T-cell (primary cell): ENCODE results near the gene TAOK1. TPM values are rescaled to one million over a fixed set of nuclear protein-coding genes. Genes with fewer than 3 reads are reported as not detected.

ENCODE experiments used
- ATAC-seq, 4 experiments: fragments of 200-7000 bp in 3 of 4; fragments of 150-1000 bp in 1 of 4; cut with Tn5 transposase; replicated peaks in 1 of 4; 1 replicate in 3 of 4; 2 replicates in 1 of 4; pipeline ENCODE4 v1.10.0; 2021; ENCODE audit warnings: moderate library complexity in 3 of 4, mild to moderate bottlenecking in 2 of 4, moderate number of reproducible peaks in 1 of 4
- CTCF ChIA-PET, 2 donors: fragments of 300-600 bp; sonication (Branson Sonifier 250); formaldehyde crosslinking; loops; one replicate each; lab custom pipeline; 2022; ENCODE audit warnings: antibody characterized with exemption in 2 of 2; lab: Charles Lee
- POLR2A ChIA-PET, 2 donors: fragments of 300-600 bp; sonication (Branson Sonifier 250); formaldehyde crosslinking; loops; one replicate each; lab custom pipeline; 2022; ENCODE audit warnings: antibody characterized with exemption in 2 of 2; lab: Charles Lee
- DNase-seq, 35 experiments: peaks; one replicate each; pipeline versions ENCODE4 v3.0.0 to v3.0.0-alpha.2; 2013 to 2023
- H3K27ac ChIP-seq: one replicate; pipeline ENCODE4 v1.5.1; 2013; ENCODE audit warnings: low read length
- H3K27me3 ChIP-seq, 2 experiments: replicated peaks in 1 of 2; 1 replicate in 1 of 2; 2 replicates in 1 of 2; pipeline versions ENCODE4 v1.6.1 to v1.7.0; 2013; ENCODE audit warnings: low read length in 1 of 2, mixed read lengths in 1 of 2; ENCODE audit not compliant: control insufficient read depth in 2 of 2, insufficient read depth in 2 of 2; ENCODE audit errors: extremely low read depth in 1 of 2
- H3K36me3 ChIP-seq, 2 donors: 1 replicate in 1 of 2; 2 replicates in 1 of 2; pipeline versions ENCODE4 v1.6.1 to v1.7.0; 2013; ENCODE audit warnings: low read length in 1 of 2; ENCODE audit not compliant: control insufficient read depth in 2 of 2, insufficient read depth in 1 of 2; ENCODE audit errors: extremely low read depth in 1 of 2
- H3K4me1 ChIP-seq, 2 experiments: 1 replicate in 1 of 2; 2 replicates in 1 of 2; pipeline versions ENCODE4 v1.6.1 to v1.7.0; 2013; ENCODE audit warnings: low read length in 2 of 2, mixed read lengths in 1 of 2; ENCODE audit not compliant: insufficient read depth in 2 of 2, control insufficient read depth in 1 of 2; ENCODE audit errors: extremely low read depth in 1 of 2
- H3K4me3 ChIP-seq, 2 donors: 1 replicate in 1 of 2; 2 replicates in 1 of 2; pipeline versions ENCODE4 v1.5.1 to v1.7.0; 2013; ENCODE audit warnings: mild to moderate bottlenecking in 2 of 2, low read length in 1 of 2, moderate library complexity in 1 of 2; ENCODE audit not compliant: control insufficient read depth in 1 of 2; ENCODE audit errors: extremely low read depth in 1 of 2
- H3K9me3 ChIP-seq: 2 replicates; pipeline ENCODE4 v1.7.0; 2013
- H3K27ac Mint-ChIP-seq, 2 donors: one replicate each; pipeline ENCODE4 v1.8.0; 2020 to 2021; ENCODE audit warnings: mild to moderate bottlenecking in 2 of 2, mixed read lengths in 2 of 2
- H3K27me3 Mint-ChIP-seq, 2 donors: one replicate each; pipeline ENCODE4 v1.8.0; 2021 to 2022; ENCODE audit warnings: mixed read lengths in 2 of 2
- H3K36me3 Mint-ChIP-seq: one replicate; pipeline ENCODE4 v1.8.0; 2021; ENCODE audit warnings: mixed read lengths
- H3K4me1 Mint-ChIP-seq, 3 donors: one replicate each; pipeline ENCODE4 v1.8.0; 2020 to 2022; ENCODE audit warnings: mixed read lengths in 3 of 3, mild to moderate bottlenecking in 1 of 3
- H3K4me3 Mint-ChIP-seq, 3 donors: one replicate each; pipeline ENCODE4 v1.8.0; 2020 to 2022; ENCODE audit warnings: mild to moderate bottlenecking in 3 of 3, mixed read lengths in 3 of 3, moderate library complexity in 3 of 3
- H3K9me3 Mint-ChIP-seq, 3 donors: one replicate each; pipeline ENCODE4 v1.8.0; 2020 to 2022; ENCODE audit warnings: mixed read lengths in 3 of 3
- WGBS: methylation state at CpG from one replicate; pipeline ENCODE4 v1.1.5; 2013; ENCODE audit warnings: missing lambda C conversion rate; ENCODE audit not compliant: insufficient coverage; 5-methylcytosine and 5-hydroxymethylcytosine counted together
- total RNA-seq, 35 experiments: library from RNA in 6 of 35; stranded (reverse) in 6 of 35; fragments of 120-200 nt in 1 of 35; gene quantifications; one replicate each; pipeline versions ENCODE4 v1.2.1 to v1.2.4 and lab custom pipeline; 2013 to 2026

The TAOK1 gene
- total RNA-seq, 5 donors from 2014 or later (not counting 1 experiment from before 2014, with no cell fraction given), result 57.7 to 63.4 (median 61.7) TPM

DNA sequence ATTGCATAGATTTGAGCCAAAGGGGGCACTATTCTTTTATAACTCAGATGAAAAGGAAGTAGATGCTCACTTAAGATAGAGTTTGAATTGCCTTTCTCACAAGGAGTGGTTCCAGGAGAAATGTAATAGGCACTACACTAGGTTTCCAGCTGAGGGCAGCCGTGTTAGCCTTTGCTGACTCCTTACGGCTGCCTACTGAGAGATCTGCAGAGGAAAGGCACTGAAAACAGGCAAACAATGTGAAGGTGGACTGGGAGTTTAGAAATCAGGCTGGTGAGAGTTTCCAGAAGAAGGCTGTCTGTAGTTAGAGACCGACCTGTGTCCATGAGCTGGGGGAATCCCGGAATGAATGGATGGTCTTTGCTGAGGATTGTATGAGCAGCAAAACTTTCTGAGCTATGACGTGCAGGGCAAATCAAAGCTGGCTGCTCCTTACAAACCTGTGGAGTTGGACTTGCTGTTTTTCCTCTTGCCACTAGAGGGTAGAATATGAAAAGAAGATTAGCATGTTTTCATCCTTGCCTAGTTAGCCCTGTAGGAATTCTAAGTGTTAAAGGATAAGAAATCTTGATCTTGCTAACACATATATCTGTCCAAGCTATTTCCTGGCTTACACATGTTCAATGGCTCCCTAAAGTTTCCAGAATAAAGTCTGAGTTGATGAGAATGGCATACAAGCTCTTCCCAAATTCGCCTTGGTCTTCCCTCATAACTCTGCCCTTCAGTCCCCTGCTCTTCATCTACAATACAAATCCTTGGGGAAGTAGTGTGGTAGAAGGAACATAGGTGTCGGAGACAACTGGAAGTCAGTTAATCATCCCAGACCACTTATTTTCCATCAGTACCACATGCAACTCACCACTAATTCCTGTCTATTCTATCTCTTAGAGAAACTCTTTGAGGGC lies 20.1 kb upstream of the TAOK1 start:
- no peaks in the 10 kb centered on the region for H3K9me3 ChIP-seq
- no peak overlapping the region for H3K4me3 ChIP-seq
- Mint-ChIP-seq H3K9me3 (no peaks in the 10 kb centered on the region), H3K27ac (no peak overlapping the region), H3K27me3 (no peaks in the 10 kb centered on the region), H3K4me3 (no peak overlapping the region), H3K4me1 (no peaks in the 10 kb centered on the region), H3K36me3 (no peaks in the 10 kb centered on the region)
- ChIA-PET CTCF (interaction anchor here (0.5 to 2.1 kb wide), 38 partner anchors 9 to 724 kb away, joined by 3 to 22 read pairs (median 4); partner anchors contain the start of genes NUFIP2 (in 1 of the 2) and SSH2 (in 1 of the 2)), POLR2A (interaction anchor here in 1 of 2 donors (1.0 kb wide), 1 partner anchor 8 kb away, joined by 3 read pairs; no protein-coding TSS in a partner anchor)
- ATAC-seq (peak; percentile 95 to 98 (median 97)), DNase-seq (peak; percentile 22 to 76 (median 46))
- no peaks in the 10 kb centered on the region for H3K36me3 ChIP-seq
- H3K27me3 ChIP-seq, result no peaks in the 10 kb centered on the region
- 0% methylated on average over 5 of the region's 7 CpGs for WGBS
- peaks cover 0 to 6% of the 10 kb centered on the region in 2 experiments for H3K4me1 ChIP-seq
- peak overlapping the region; percentile 54 for H3K27ac ChIP-seq

DNA sequence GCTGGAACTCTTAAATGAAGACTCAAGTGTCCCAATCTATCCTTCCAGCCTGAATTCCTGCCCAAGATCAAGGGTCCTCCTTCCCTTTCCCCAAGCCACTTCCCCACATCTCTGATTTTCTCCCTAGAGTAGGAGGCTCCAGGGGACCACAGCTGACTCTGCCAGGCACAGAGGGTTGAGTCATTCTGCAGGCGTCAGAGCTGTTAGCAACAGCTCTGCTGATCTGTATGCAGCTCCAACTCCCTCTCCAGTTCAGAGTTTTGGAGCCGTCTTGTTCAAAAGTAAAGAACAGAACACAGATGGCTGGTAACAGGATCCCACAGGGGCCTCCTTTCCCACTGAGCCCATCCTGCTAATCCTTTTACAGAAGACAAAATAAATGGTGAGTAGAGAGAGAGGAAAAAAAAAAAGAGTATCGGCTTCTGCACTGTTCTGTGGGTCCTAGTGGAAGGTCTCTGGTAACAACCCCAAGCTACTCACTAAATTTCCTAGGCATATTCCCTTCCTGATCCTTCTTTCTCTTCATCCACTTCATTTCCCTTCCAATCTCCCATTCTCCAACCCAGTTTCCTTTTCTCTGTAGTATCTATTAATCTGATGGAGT lies 13.4 kb upstream of the TAOK1 start:
- no peak for DNase-seq
- no peak for ATAC-seq
- POLR2A ChIA-PET, result no interaction called here
- Histone ChIP-seq H3K27ac (no peak overlapping the region), H3K9me3 (no peaks in the 10 kb centered on the region), H3K27me3 (peaks cover 0 to 3% of the 10 kb centered on the region in 2 experiments), H3K4me3 (no peak overlapping the region), H3K36me3 (no peaks in the 10 kb centered on the region), H3K4me1 (no peaks in the 10 kb centered on the region)
- Mint-ChIP-seq H3K4me1 (no peaks in the 10 kb centered on the region), H3K27ac (no peak overlapping the region), H3K36me3 (no peaks in the 10 kb centered on the region), H3K27me3 (peaks cover 0 to 8% of the 10 kb centered on the region in 2 donors), H3K4me3 (no peak overlapping the region), H3K9me3 (no peaks in the 10 kb centered on the region)
- WGBS, result 83% methylated on average over 1 of the region's 3 CpGs
- CTCF ChIA-PET, result interaction anchor here in 1 of 2 donors (0.7 kb wide), 1 partner anchor 515 kb away, joined by 3 read pairs; no protein-coding TSS in a partner anchor

DNA sequence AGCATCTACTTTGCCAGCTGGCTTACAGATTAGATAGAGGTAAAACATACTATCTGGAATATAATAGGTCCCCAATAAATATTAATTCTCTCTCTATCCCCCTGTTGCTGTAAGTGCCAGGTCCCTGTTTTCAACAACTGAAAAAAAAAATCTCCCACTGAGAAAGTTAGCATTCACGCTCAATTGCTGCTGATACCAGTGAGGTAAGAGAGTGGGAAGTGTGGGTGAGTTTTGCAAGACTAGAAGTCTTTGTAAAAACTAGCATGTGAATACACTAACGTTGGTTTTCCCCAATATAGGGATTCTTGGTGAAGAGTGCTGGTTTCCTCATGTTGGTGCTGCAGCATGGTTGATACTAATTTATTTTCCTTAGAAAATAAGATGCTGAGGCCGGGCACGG lies 11.7 kb upstream of the TAOK1 start:
- H3K4me1 Mint-ChIP-seq, result no peaks in the 10 kb centered on the region
- H3K27me3 Mint-ChIP-seq, result peaks cover 0 to 8% of the 10 kb centered on the region in 2 donors
- no peaks in the 10 kb centered on the region for H3K36me3 Mint-ChIP-seq
- H3K27ac ChIP-seq, result no peak overlapping the region
- H3K9me3 Mint-ChIP-seq, result no peaks in the 10 kb centered on the region
- ChIA-PET POLR2A (interaction anchor here (0.6 to 0.7 kb wide), 2 partner anchors 8 to 100 kb away, joined by 3 read pairs; no protein-coding TSS in a partner anchor), CTCF (interaction anchor here in 1 of 2 donors (0.6 to 0.7 kb wide), 2 partner anchors 8 to 18 kb away, joined by 3 to 6 read pairs; no protein-coding TSS in a partner anchor)
- no peak overlapping the region for H3K27ac Mint-ChIP-seq
- H3K4me3 ChIP-seq, result no peak overlapping the region
- H3K4me1 ChIP-seq, result no peaks in the 10 kb centered on the region
- ATAC-seq (no peak), DNase-seq (no peak)
- no peaks in the 10 kb centered on the region for H3K9me3 ChIP-seq
- 100% methylated on average over 1 of the region's 4 CpGs for WGBS
- H3K36me3 ChIP-seq, result no peaks in the 10 kb centered on the region
- H3K27me3 ChIP-seq, result peaks cover 0 to 3% of the 10 kb centered on the region in 2 experiments
- H3K4me3 Mint-ChIP-seq, result no peak overlapping the region

DNA sequence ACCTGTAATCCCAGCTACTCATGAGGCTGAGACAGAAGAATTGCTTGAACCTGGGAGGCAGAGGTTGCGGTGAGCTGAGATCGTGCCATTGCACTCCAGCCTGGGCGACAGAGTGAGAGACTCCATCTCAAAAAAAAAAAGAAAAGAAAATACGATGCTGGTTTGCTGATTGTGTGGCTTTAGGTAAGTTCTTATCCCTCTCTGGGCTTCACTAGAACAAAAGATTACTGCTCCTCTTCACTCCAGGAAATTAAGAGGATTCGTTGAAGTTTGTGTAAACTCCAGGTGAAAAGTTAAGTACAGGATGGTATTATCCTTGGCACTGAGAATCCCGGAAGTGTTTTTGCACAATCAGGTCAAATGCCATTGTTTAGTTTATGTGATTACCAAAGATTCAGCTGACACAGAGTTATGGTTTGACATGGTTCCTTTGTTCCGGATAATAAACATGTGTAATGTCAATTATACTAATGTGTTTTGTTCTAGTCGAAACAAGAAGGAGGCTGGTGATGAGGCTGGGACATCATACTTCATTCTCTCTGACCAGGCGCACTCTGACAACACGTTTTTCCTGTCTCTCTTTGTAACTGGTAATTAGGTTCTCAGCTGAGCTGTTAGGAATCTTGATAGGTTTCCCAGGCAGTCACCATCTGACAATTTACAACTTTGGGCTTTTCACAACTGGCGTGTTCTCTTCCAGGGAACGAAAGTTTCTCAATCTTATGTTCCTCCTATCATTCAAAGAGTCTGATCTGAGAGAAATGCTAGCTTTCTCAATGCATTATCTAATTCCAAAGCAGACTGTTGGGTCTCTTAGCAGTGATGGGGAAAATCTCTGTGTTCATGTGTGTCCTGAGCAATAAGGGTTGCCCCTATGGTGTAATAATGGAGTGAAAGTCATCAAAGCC lies 10.8 kb upstream of the TAOK1 start:
- Histone ChIP-seq H3K27ac (no peak overlapping the region), H3K36me3 (no peaks in the 10 kb centered on the region), H3K4me3 (no peak overlapping the region), H3K9me3 (no peaks in the 10 kb centered on the region), H3K4me1 (no peaks in the 10 kb centered on the region), H3K27me3 (peaks cover 0 to 3% of the 10 kb centered on the region in 2 experiments)
- Mint-ChIP-seq H3K4me3 (no peak overlapping the region), H3K27me3 (peaks cover 0 to 8% of the 10 kb centered on the region in 2 donors), H3K4me1 (no peaks in the 10 kb centered on the region), H3K9me3 (no peaks in the 10 kb centered on the region), H3K27ac (no peak overlapping the region), H3K36me3 (no peaks in the 10 kb centered on the region)
- CTCF ChIA-PET, result interaction anchor here in 1 of 2 donors (0.6 to 0.7 kb wide), 2 partner anchors 8 to 17 kb away, joined by 3 to 6 read pairs; no protein-coding TSS in a partner anchor
- POLR2A ChIA-PET, result no interaction called here
- WGBS, result 90% methylated on average over 2 of the region's 12 CpGs
- DNase-seq (no peak), ATAC-seq (no peak)

DNA sequence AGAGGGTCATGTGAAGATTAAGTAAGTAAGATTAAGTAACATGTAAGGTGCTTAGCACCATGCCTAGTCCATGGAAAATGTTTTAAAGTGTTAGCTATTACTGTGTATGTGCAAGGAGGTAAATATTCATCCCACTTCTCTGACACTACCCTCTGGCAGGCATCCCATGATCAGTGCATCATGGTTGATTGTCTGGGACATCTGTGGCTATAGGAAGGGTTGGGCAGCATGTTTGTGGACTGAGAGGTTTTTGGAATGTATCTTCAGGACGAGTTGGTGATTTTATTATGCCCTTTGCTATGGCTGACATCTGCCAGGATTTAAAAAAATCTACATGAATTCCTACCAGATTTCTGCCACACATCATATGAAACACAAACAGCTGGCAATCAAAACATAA lies 6.5 kb upstream of the TAOK1 start:
- Mint-ChIP-seq H3K27ac (no peak overlapping the region), H3K4me3 (no peak overlapping the region), H3K9me3 (no peaks in the 10 kb centered on the region), H3K36me3 (no peaks in the 10 kb centered on the region), H3K4me1 (no peaks in the 10 kb centered on the region), H3K27me3 (no peaks in the 10 kb centered on the region)
- POLR2A ChIA-PET, result interaction anchor here (0.7 kb wide), 2 partner anchors 153 to 1433 kb away, joined by 7 to 10 read pairs; no protein-coding TSS in a partner anchor
- DNase-seq, result no peak
- no peak for ATAC-seq
- Histone ChIP-seq H3K27ac (no peak overlapping the region), H3K4me1 (no peaks in the 10 kb centered on the region), H3K36me3 (no peaks in the 10 kb centered on the region), H3K27me3 (no peaks in the 10 kb centered on the region), H3K9me3 (no peaks in the 10 kb centered on the region), H3K4me3 (no peak overlapping the region)
- no CpG with 5 or more reads among the region's 1 CpG for WGBS
- CTCF ChIA-PET, result interaction anchor here (0.7 to 2.9 kb wide), 6 partner anchors 12 to 548 kb away, joined by 3 to 18 read pairs (median 4); no protein-coding TSS in a partner anchor
